Colonic mucosa (tissue), 4 donors: ENCODE data around the gene GPR55. TPM values are rescaled to one million over a fixed set of nuclear protein-coding genes. Genes with fewer than 3 reads are reported as not detected.

ENCODE experiments used
- DNase-seq: peaks from one replicate; pipeline ENCODE4 v3.0.0-alpha.2; 2020
- H3K27ac ChIP-seq: fragments of 200-600 bp; one replicate; pipeline ENCODE4 v1.8.0; 2021
- H3K27me3 ChIP-seq: fragments of 200-600 bp; one replicate; pipeline ENCODE4 v1.8.0; 2021
- H3K36me3 ChIP-seq: fragments of 200-600 bp; one replicate; pipeline ENCODE4 v1.8.0; 2021
- H3K4me1 ChIP-seq: fragments of 200-600 bp; one replicate; pipeline ENCODE4 v1.8.0; 2021; ENCODE audit warnings: mild to moderate bottlenecking
- H3K4me3 ChIP-seq: fragments of 200-600 bp; one replicate; pipeline ENCODE4 v1.8.0; 2021
- H3K9ac ChIP-seq, 2 donors: one replicate each; pipeline ENCODE4 v1.7.0; 2013; ENCODE audit warnings: control low read depth in 2 of 2, low read depth in 2 of 2, low read length in 2 of 2
- H3K9me3 ChIP-seq: fragments of 200-600 bp; one replicate; pipeline ENCODE4 v1.8.0; 2021
- intact Hi-C: fragments of 100-400 bp; cut with DNase I; formaldehyde crosslinking; loops from one replicate; pipeline ENCODE4 v1.14.1; 2022
- total RNA-seq, 2 donors: library from RNA; stranded (reverse); fragmentation: NEBNext Ultra II Directional in 1 of 2; extraction: Animal tissue kit (Norgen Biotek cat#: 25700) in 1 of 2; gene quantifications; one replicate each; pipeline ENCODE4 v1.2.1, GENCODE V29; 2021
- TF ChIP-seq, protein P1 (sequence below): fragments of 200-600 bp; IDR thresholded peaks from one replicate; pipeline ENCODE4 v1.8.0; 2022; ENCODE audit warnings: antibody characterized with exemption, mild to moderate bottlenecking
- donor health status: healthy.
- donor health status: DM: no; HTN: no; CAD: no.
- donor health status: DM: no; HTN: no; CAD: no.

Gene GPR55
- total RNA-seq, 2 donors from 2014 or later: 0.35 to 1.0 TPM

DNA sequence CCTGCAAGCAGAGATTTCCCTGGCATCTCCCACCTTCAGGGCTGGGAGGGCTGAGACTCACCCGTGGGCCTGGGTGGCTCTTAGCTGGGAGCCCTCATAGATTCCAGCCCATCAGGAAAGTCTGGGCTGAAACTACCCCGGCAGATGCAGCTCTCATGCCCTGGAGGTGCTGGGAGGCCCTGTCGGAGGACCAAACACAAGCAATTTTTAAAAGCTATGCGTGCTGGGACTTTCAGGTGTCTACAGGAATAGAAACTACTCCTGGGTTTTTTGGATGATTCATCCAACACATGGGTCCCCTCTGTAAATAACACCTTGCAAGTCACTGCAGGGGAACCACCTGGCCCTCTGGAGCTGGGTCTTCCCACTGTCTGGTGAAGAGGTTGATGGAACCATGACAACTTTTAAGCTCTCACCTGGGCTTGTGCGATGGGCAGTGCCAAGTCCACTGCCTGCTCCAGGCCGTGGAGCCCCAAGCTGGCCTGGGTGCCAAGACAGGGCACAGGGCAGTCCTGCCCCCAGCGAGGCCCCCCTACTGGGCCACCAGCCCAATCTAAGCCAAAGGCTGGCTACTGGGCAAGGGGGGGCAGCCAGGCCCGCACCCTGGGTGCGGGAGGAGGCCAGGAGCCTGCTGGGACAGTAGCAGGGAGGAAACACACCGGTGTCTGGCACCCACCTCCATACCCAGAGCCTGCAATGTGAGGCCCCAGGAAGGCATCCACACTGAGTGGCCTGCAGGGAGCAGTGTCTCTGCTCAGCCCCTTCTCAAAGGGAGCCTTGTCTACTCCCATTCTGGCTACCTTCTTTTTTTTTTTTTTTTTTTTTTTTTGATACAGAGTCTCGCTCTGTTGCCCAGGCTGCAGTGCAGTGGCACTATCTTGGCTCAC lies 1.1 kb upstream of the GPR55 start:
- no peaks in the 10 kb centered on the region for H3K36me3 ChIP-seq
- H3K27ac ChIP-seq: no peak overlapping the region
- no peaks in the 10 kb centered on the region for H3K9me3 ChIP-seq
- H3K9ac ChIP-seq: no peak overlapping the region
- intact Hi-C loops: no loop called here
- H3K4me1 ChIP-seq: no peaks in the 10 kb centered on the region
- no peak overlapping the region for H3K4me3 ChIP-seq
- TF ChIP-seq, protein P1, sequence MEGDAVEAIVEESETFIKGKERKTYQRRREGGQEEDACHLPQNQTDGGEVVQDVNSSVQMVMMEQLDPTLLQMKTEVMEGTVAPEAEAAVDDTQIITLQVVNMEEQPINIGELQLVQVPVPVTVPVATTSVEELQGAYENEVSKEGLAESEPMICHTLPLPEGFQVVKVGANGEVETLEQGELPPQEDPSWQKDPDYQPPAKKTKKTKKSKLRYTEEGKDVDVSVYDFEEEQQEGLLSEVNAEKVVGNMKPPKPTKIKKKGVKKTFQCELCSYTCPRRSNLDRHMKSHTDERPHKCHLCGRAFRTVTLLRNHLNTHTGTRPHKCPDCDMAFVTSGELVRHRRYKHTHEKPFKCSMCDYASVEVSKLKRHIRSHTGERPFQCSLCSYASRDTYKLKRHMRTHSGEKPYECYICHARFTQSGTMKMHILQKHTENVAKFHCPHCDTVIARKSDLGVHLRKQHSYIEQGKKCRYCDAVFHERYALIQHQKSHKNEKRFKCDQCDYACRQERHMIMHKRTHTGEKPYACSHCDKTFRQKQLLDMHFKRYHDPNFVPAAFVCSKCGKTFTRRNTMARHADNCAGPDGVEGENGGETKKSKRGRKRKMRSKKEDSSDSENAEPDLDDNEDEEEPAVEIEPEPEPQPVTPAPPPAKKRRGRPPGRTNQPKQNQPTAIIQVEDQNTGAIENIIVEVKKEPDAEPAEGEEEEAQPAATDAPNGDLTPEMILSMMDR: no peak
- no peaks in the 10 kb centered on the region for H3K27me3 ChIP-seq
- DNase-seq: no peak

DNA sequence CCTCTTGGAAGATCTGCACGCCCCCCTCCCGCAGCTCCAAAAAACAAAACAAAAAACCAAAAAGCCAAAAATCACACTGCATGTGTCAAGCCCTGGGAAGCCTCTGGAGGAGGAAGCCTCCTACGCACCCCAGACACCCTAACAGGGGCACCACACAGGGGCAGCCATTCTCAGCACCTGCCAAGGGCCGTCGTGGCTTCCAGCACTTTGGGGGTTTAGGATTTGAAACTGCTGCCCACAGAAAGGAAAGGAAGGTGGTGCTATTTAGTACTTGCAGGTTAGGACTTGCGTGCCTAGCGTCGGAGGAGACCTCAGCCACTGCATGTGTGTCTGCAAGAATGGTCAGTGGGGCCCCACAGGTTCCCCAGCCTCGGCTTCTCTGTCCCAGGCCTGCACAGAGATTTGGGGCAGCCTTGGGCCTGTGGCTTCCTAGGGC lies 419 bp upstream of the GPR55 start:
- Histone ChIP-seq H3K36me3 (no peaks in the 10 kb centered on the region), H3K9me3 (no peaks in the 10 kb centered on the region), H3K27me3 (no peaks in the 10 kb centered on the region), H3K4me3 (no peak overlapping the region), H3K9ac (no peak overlapping the region), H3K4me1 (no peaks in the 10 kb centered on the region), H3K27ac (no peak overlapping the region)
- no peak for DNase-seq
- TF ChIP-seq, protein P1: no peak
- intact Hi-C loops: no loop called here

DNA sequence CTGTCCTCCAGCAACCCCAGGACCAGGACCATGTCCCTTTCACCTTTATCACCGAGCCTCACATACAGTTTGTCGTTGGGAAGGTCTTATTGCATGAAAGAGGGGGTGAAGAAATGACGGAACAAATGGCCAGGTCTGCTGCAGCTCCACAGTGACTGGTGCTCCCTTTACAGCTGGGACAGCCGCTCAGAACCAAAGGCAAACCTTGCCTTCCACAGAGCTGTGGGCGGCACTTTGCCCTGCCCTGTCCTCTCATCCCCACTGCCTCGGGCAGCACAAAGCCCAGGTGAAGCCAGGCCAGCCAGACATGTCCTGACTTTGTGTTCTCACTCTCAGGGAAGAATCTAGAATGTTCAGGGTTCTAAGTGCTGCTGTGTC lies 961 bp downstream of the GPR55 start:
- TF ChIP-seq, protein P1: no peak
- intact Hi-C loops: loop anchor here (5.0 kb wide), 1 partner anchor 63 kb away; no protein-coding TSS in a partner anchor
- DNase-seq: no peak
- H3K27me3 ChIP-seq: no peaks in the 10 kb centered on the region
- H3K36me3 ChIP-seq: no peaks in the 10 kb centered on the region
- no peak overlapping the region for H3K27ac ChIP-seq
- H3K9ac ChIP-seq: no peak overlapping the region
- no peak overlapping the region for H3K4me3 ChIP-seq
- H3K4me1 ChIP-seq: no peaks in the 10 kb centered on the region
- no peaks in the 10 kb centered on the region for H3K9me3 ChIP-seq

DNA sequence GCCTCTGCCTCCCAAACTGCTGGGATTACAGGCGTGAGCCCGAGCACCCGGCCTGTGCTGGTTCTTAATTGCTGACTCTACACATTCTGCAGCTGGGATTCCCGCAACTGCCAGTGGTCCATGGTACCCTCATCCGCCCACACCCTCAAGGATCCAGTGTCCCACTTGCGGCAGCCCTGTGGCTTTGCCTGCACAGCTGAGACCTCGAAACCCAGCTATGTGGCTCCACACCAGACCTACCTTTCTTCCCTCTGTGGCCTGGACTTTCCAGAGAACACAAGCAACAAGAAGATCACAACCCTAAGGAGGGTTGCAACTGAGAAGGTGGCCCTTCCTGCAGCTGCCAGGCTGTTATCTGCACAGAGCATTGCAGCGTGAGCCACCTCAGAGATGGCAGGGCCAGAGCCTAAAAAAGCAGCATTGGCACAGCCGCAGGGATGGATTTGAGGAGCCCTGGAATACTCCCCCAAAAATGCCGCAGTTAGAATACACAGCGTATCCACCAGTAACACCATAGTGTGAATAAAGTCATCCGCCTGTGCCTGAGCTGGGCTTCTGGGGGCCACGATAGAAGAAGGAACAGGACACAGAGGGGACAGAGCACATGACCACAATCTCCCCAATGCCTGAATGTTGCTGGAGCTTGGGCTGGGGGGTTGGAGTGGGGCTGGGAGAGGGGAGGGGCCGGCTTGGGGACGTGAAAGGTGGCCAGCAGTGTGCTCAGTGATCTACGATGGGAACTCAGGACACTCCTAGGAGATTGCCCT lies 1.9 kb downstream of the GPR55 start:
- H3K4me3 ChIP-seq: no peak overlapping the region

More for the DNA sequence above, 1.9 kb downstream of the GPR55 start:
- H3K36me3 ChIP-seq: no peaks in the 10 kb centered on the region
- no peaks in the 10 kb centered on the region for H3K27me3 ChIP-seq
- TF ChIP-seq, protein P1: no peak
- H3K4me1 ChIP-seq: no peaks in the 10 kb centered on the region
- no peak for DNase-seq
- H3K9ac ChIP-seq: no peak overlapping the region
- no peaks in the 10 kb centered on the region for H3K9me3 ChIP-seq
- no peak overlapping the region for H3K27ac ChIP-seq
- intact Hi-C loops: loop anchor here (5.0 kb wide), 1 partner anchor 64 kb away; no protein-coding TSS in a partner anchor
